Vagina (tissue), 2 donors: ENCODE data around the gene BRINP2. TPM values are rescaled to one million over a fixed set of nuclear protein-coding genes. Genes with fewer than 3 reads are reported as not detected.

Experiments used
- DNase-seq, 2 donors: peaks; one replicate each; pipeline ENCODE4 v3.0.0-alpha.2; 2017; ENCODE audit errors: extremely low spot score in 2 of 2
- H3K27ac ChIP-seq: fragments of 200-600 bp; sonication (generic); one replicate; pipeline ENCODE4 v1.5.1; 2019
- H3K27me3 ChIP-seq: fragments of 200-600 bp; sonication (generic); one replicate; pipeline ENCODE4 v1.5.1; 2019
- H3K36me3 ChIP-seq, 2 donors: fragments of 200-600 bp; sonication (generic); one replicate each; pipeline ENCODE4 v1.5.1; 2017 to 2019
- H3K4me1 ChIP-seq: fragments of 200-600 bp; sonication (generic); one replicate; pipeline ENCODE4 v1.5.1; 2019
- H3K4me3 ChIP-seq, 2 donors: fragments of 200-600 bp; sonication (generic); 1 replicate in 1 of 2; 2 replicates in 1 of 2; pipeline ENCODE4 v1.5.1; 2016 to 2019
- H3K9me3 ChIP-seq: fragments of 200-600 bp; sonication (generic); one replicate; pipeline ENCODE4 v1.5.1; 2019
- CTCF ChIP-seq, 3 experiments: fragments of 450-650 bp in 2 of 3; fragments of 200-600 bp in 1 of 3; sonication (generic) in 1 of 3; IDR thresholded peaks; one replicate each; pipeline ENCODE4 v1.5.1; 2017 to 2019; ENCODE audit warnings: antibody characterized with exemption in 3 of 3, mild to moderate bottlenecking in 2 of 3, moderate library complexity in 2 of 3
- POLR2A ChIP-seq, 2 donors: fragments of 450-650 bp; IDR thresholded peaks; one replicate each; pipeline ENCODE4 v1.6.1; 2017; ENCODE audit warnings: antibody characterized with exemption in 2 of 2, mild to moderate bottlenecking in 2 of 2, moderate library complexity in 2 of 2
- POLR2AphosphoS5 ChIP-seq, 2 donors: sonication (generic); formaldehyde crosslinking; IDR thresholded peaks; one replicate each; pipeline ENCODE4 v1.9.0; 2017; ENCODE audit warnings: antibody characterized with exemption in 2 of 2, mild to moderate bottlenecking in 2 of 2, low read depth in 1 of 2; ENCODE audit not compliant: insufficient read depth in 1 of 2
- intact Hi-C: fragments of 100-400 bp; cut with DNase I; formaldehyde crosslinking; loops from one replicate; pipeline ENCODE4 v1.15.1; 2023
- total RNA-seq: library from RNA; depleted of rRNA; stranded (reverse); fragments of >200 nt; gene quantifications from one replicate; pipeline ENCODE4 v1.2.3, GENCODE V29; 2016

The BRINP2 gene
- total RNA-seq, 1 donor from 2014 or later = 0.49 TPM

GRCh38 chr1:177249231-177249630, 78.5 kb downstream of the BRINP2 start:
- no peaks in the 10 kb centered on the region for H3K9me3 ChIP-seq
- H3K36me3 ChIP-seq = no peaks in the 10 kb centered on the region
- H3K4me1 ChIP-seq = no peaks in the 10 kb centered on the region
- H3K27ac ChIP-seq = no peak overlapping the region
- DNase-seq = no peak
- H3K27me3 ChIP-seq = no peaks in the 10 kb centered on the region
- intact Hi-C loops = no loop called here
- no peak overlapping the region for H3K4me3 ChIP-seq
- TF ChIP-seq POLR2AphosphoS5 (IDR thresholded peaks at IDR 0.05; ENCODE audit: insufficient read depth in 1 of 2, low read depth in 1 of 2) (no peak), CTCF (IDR thresholded peaks at IDR 0.05) (no peak), POLR2A (IDR thresholded peaks at IDR 0.05) (no peak)

- intact Hi-C loops = no loop called here
- TF ChIP-seq POLR2AphosphoS5 (IDR thresholded peaks at IDR 0.05; ENCODE audit: insufficient read depth in 1 of 2, low read depth in 1 of 2) = no peak
- no peak for TF ChIP-seq CTCF (IDR thresholded peaks at IDR 0.05)
- TF ChIP-seq POLR2A (IDR thresholded peaks at IDR 0.05) = no peak
- no peak for DNase-seq
These were observed 82.1 kb downstream of the BRINP2 start for GRCh38 chr1:177252877-177253276.

GRCh38 chr1:177255411-177255810, 84.7 kb downstream of the BRINP2 start:
- no peak for DNase-seq

More at GRCh38 chr1:177252877-177253276, 82.1 kb downstream of the BRINP2 start:
- Histone ChIP-seq H3K9me3 (no peaks in the 10 kb centered on the region), H3K27ac (no peak overlapping the region), H3K4me1 (peaks cover 5% of the 10 kb centered on the region), H3K4me3 (no peak overlapping the region), H3K36me3 (no peaks in the 10 kb centered on the region), H3K27me3 (no peaks in the 10 kb centered on the region)

GRCh38 chr1:177256153-177257075, 85.7 kb downstream of the BRINP2 start:
- Histone ChIP-seq H3K4me3 (no peak overlapping the region), H3K9me3 (no peaks in the 10 kb centered on the region), H3K27me3 (no peaks in the 10 kb centered on the region), H3K27ac (no peak overlapping the region), H3K4me1 (peaks cover 5% of the 10 kb centered on the region), H3K36me3 (no peaks in the 10 kb centered on the region)
- TF ChIP-seq CTCF (IDR thresholded peaks at IDR 0.05) (peak in 2 of 3 experiments; percentile 39 to 57), POLR2A (IDR thresholded peaks at IDR 0.05) (no peak), POLR2AphosphoS5 (IDR thresholded peaks at IDR 0.05; ENCODE audit: insufficient read depth in 1 of 2, low read depth in 1 of 2) (no peak)
- intact Hi-C loops = no loop called here
- no peak for DNase-seq

More at GRCh38 chr1:177255411-177255810, 84.7 kb downstream of the BRINP2 start:
- H3K4me1 ChIP-seq = peaks cover 5% of the 10 kb centered on the region
- no peak overlapping the region for H3K27ac ChIP-seq
- intact Hi-C loops = no loop called here
- H3K9me3 ChIP-seq = no peaks in the 10 kb centered on the region
- no peak for TF ChIP-seq POLR2AphosphoS5 (IDR thresholded peaks at IDR 0.05; ENCODE audit: insufficient read depth in 1 of 2, low read depth in 1 of 2)
- no peak for TF ChIP-seq CTCF (IDR thresholded peaks at IDR 0.05)
- TF ChIP-seq POLR2A (IDR thresholded peaks at IDR 0.05) = no peak
- H3K27me3 ChIP-seq = no peaks in the 10 kb centered on the region
- no peaks in the 10 kb centered on the region for H3K36me3 ChIP-seq
- no peak overlapping the region for H3K4me3 ChIP-seq

- Histone ChIP-seq H3K36me3 (no peaks in the 10 kb centered on the region), H3K9me3 (no peaks in the 10 kb centered on the region), H3K4me1 (peaks cover 5% of the 10 kb centered on the region), H3K27ac (no peak overlapping the region), H3K4me3 (no peak overlapping the region), H3K27me3 (no peaks in the 10 kb centered on the region)
- TF ChIP-seq POLR2AphosphoS5 (IDR thresholded peaks at IDR 0.05; ENCODE audit: insufficient read depth in 1 of 2, low read depth in 1 of 2) (no peak), POLR2A (IDR thresholded peaks at IDR 0.05) (no peak), CTCF (IDR thresholded peaks at IDR 0.05) (no peak)
- DNase-seq = no peak
- intact Hi-C loops = no loop called here
These were observed 86.4 kb downstream of the BRINP2 start for GRCh38 chr1:177257128-177257527.
